ENCODE measurements around the gene TMEM97.

TMEM97 gene

DNA sequence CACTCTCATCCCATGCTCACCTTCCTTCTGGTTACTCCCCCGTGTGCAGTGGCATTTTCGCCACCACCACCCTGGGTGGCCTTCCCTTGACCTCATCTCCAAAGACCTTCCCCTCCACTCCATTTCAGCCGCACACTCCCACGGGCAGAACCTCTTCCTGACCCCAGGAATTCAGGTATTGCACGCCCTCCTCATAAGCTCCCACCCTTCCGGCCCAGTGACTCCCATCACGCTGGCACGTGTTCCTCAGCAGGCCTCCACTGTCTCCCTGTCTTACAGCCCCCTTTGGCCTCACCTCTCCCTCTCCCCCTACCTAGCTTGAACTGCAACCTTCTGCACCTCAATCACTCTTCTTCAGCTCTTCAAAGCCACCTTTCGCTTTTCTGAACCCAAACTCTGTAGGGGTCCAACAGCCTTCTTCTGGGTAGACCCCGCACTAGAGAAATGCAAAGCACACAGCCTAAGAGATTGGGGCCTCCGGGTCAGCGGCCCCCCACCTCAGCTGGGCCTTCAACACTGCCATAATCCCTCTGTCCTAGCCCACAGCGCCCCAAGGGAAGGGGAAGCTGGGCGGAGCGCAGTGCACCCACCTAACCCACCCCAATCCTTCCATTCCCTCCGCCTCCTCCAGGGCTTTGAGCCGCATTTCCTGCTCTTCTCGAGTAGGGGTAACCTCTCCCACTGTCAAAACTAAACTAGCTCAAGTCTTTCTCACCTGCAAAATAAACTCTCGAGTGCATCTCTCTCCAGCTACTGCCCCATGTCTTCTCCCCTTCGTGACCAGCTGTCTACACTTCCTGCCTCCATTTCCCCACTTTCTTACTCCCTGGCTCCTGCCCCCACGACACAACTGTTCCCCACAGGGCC, 1.7 kb upstream of the TMEM97 start:
- DNase-seq (ENCODE audit: low spot score), result no peak

DNA sequence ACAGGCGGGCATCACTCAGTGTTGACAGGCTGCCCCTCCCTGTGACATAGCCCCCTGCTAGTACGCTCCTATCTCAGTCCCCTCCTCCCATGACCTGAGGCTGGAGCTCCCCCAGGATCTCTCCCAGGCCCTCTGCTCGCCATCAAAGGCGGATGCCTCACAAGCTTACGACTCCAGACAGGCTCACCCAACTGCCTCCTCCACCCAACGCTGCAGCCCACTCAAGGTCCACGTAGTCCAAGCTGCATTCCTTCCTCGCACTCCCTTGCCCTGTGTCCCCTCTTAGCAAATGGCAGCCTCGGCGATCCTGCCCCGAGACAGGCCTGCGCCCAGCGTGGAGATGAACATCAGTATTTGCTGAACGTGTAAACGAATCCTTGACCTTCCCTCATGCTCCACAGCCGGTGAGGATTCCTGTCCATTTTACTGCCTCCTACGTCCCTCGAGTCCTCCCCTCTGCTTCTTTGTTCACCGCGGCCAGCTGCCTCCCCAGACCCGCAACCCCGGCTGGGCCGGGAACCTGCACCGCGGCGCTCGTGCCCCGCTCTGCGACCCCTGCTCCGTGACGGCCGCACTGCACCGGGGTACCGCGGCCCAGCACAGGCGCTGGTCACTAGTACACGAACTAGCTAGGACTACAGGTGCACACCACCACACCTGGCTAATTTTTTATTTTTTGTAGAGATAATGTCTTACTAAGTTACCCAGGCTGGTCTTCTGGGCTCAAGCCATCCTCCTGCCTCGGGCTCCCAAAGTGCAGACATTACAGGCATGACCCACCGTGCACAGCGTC, 838 bp upstream of the TMEM97 start:
- DNase-seq (ENCODE audit: low spot score), result no peak

DNA sequence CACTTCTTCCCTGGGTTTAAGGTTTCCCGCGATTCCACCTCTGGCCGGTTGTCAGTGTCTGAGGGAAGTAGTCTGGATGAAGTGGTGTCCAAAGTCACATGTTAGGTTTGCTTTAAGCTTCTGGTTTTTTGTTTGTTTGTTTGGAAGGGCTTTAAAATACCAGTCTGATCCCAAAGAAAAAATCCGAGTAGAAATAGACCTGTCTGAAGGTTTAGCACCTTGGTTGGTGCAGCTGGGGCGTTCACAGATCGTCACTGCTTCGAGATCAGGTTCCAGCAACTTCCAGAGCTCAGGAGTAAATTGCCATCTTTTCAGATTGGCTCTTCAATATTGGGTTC, 567 bp downstream of the TMEM97 start:
- no peak for DNase-seq (ENCODE audit: low spot score)

DNA sequence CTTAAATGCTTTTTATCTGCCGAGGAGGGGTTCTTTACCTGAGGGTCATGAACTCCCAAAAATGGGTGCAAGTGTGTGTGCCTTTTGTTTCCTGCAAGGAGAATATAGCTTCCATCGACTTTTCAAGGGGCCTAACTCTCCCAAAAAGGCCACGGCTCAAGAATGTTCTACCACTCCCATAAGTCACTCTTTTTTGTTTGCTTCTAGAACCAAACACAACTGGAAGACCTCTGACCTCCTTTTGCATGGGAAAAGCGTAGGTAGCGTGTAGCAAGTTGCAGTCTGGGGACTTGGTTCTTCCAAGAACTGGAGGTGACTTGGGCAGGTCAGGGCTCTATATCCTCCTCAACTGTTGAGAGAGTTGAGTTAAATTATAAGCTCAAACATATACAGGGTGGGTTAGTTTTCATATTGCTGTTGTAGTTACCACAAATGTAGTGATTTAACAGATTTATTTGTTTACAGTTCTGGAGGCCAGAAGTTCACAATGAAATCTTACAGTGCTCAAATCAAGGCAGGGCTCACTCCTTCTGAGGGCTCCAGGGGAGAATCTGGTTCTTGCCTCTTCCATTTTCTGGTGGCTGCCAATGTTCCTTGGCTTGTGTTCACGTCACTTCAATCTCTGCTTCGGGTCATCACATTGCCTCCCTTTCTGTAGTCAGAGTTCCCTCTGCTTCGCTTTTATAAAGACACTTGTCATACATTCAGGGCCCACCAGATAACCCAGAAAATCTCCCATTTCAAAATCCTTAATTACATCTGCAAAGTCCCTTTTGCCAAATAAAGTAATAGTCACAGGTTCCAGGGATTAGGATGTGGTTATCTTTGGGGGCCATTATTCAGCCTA, 1.4 kb downstream of the TMEM97 start:
- no peak for DNase-seq (ENCODE audit: low spot score)

DNA sequence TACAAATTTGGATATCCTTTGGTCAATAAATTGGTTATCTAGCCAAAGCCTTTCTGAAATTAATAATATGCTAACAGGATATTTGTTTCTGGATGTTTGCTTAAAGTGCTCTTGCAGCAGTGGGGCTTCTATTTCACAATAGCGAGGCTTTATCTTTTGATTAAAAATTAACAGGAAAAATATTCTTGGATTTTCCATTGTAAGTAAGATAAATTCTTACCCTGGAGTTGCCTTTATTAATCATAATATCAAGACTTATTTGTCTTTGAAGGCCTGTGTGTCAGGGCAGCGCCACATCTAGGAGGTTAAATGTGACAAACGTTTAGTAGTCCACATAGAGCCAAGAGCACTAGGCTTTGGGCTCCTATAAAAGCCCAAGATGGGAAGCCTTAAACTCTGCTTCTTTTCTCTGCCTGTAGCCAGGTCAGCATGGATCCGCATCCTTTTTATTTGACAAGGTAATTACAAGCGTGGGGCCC, 5.3 kb downstream of the TMEM97 start:
- no peak for DNase-seq (ENCODE audit: low spot score)

DNA sequence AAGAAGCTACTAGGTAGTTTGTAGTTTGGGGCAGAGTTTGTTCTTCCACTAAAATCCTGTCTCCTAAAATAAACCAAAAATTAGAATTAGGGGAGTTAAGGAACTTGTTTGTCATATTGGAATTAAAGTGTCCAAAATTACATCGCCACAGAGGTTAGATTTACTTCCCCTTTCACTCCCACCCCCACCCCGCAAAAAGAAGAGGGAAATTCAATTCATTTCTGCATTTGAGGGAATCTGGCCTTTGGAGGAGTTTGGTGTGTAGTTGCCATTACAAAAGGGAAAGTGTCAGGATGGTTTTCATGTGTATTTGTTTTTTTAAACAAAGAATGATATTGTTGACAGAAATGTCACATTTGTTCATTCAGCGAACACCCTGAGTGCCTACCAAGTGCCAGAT, 5.8 kb downstream of the TMEM97 start:
- DNase-seq (ENCODE audit: low spot score), result no peak

DNA sequence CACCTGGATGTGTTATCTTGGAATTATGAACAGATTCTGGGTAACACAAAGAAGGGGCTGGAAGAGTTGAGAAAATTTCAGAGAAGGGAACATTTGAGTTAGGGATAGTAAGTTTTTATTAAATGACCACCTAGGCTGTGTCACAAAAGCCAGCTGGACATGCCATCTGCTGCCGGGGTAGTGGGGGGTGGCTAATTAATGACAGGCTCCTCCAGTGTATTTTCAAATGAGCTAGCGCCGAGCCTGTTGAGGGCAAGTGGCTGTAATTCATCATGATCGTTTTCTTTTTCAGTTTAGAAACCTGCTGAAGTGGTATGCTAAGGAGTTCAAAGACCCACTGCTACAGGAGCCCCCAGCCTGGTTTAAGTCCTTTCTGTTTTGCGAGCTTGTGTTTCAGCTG, 6.2 kb downstream of the TMEM97 start:
- DNase-seq (ENCODE audit: low spot score), result no peak

DNA sequence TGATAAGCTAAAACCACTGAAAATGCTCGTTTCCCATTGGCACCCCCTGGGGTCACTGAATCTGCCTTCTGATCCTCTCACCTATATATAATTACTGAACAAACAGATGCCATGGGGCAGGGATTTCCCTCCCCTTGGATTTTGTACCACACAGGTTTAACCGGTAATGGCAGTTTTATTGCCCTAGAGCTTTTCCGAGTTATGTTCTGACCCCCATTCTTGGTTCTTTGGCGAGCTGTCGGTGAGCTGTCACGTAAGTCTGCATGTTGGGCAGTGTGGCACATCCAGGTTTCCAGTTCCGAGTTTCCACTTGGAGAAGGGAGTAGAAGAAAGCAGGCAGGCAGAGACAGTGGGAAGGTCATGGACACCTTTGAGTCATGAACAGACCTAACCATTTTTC, 7.1 kb downstream of the TMEM97 start:
- DNase-seq (ENCODE audit: low spot score), result no peak

DNA sequence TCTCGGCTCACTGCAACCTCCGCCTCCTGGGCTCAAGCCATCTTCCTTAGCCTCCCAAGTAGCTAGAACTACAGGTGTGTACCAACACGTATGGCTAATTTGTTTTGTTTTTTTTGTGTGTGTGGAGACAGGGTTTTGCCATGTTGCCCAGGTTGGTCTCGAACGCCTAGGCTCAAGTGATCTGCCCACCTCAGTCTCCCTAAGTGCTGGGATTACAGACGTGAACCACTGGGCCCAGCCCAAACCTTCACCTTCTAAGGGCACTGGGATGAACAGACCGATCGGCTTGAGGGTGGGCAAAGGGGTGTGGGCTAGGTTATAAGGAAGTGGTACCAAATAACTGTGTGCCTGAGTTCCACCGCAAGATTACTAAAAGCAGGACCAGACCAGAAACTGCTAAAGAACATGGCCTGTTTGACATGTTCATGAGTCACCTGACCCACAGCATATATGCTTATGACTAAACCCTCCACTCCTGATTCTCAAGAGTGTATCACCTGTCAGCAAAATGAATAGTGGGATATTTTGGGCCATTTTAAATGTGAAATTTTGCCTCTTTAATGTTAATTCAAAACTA, 8.1 kb downstream of the TMEM97 start:
- DNase-seq (ENCODE audit: low spot score), result no peak

DNA sequence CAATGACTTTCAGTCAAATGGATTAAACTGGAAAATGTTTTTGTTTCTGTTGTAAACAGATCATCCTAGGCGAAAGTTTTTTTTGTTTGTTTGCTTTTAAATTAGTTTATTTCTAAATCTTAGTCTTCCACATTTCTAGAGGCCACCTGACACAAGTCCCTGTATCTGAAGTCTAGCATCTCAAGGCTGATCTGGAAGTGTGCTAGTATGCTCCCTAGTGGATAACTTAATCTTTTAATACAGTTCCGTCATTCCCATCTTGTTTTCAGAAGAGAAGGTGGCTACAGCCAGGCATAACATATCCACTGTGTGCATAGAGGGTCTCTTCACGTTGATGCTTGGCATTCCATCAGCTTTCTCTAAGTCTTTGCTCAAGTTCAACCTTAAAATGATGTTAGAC, 8.7 kb downstream of the TMEM97 start:
- no peak for DNase-seq (ENCODE audit: low spot score)

DNA sequence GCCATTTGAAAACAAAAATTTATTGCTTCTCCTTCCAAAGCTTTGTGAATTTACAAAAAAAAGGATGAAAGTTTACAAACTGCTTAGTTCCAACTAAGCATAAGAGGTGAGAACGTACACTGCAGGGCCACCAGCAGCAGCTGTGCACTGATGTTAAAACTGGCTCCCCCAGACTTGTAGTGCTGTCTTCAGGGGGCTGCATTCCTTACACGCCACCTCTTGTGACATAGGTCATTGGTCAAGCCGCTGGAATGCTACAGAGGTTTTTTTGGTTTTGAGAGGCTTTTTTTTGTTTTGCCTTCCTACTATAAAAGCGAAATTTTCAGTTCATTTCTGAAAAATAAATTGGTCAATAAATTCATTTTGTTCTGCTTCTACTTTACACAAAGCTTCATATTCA, 9.3 kb downstream of the TMEM97 start:
- DNase-seq (ENCODE audit: low spot score), result no peak

DNA sequence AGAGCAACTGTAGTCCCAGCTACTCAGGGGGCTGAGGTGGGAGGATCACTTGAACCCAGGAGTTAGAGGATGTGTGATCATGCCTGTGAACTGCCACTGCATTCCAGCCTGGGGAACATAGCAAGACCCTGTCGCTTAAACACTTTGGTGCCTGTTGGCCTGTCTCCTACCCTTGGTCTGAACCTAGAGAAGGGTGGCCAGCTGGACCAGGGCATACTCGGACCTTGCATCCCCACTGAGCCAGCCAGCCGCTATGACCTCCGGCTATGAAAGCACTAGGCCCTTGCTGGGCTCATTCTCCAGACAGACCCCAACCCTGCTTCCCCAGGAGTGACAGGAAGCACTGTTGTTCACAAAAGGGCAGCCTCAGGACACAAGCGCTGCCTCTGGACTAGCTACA, 11.7 kb downstream of the TMEM97 start:
- DNase-seq (ENCODE audit: low spot score), result no peak

DNA sequence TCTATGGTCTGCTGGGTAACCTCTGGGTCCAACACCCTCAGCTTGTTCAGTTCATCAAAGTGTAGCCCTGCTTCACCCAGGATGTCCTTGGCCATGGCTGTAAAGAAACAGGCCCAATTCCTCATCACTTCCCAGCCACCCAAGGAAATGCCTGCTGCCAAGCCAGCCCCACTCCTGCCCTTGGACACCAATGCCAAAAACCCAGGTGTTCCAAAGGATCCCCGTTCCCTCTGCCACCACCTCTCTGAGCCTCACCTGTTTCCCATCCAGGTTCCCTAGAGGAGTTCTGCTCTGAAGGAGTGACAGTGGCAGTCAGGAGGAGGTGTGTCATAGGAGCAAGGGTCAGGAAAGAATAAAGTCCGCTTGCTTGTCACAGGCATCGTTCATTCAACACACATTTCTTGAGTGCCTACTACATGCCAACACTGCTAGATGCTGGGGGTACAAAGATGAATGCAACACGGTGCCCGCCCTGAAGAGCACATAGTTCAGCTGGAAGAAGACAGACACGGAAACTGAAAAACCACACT, 13.0 kb downstream of the TMEM97 start:
- no peak for DNase-seq (ENCODE audit: low spot score)

DNA sequence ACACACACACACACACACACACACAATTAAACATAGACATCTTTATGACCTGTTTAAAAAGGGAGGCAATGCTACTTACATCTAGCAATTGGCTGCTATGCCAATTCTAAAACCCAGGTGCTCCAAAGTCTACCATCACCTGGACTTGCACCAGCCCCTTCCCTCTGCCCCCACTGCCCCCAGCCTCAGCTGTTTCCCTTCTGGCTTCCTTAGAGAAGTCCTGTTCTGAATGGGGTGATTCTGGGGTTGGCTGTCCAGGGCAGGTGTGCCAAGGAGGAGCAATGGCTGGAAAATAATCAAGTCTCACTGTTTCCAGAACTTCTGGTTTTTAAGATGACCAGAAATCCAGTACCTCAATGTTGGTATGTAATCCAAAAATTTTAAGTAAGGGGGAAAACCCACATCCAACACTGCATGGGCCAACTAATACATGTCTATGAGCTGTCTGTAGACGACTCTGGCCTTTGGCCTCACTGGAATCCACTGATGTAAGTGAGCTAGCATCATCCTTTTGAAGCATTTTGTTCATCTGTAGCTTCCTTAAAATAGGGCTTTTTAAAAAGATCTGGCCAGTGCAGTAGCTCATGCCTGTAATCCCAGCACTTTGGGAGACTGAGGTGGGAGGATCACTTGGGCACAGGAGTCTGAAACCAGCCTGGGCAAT, 14.2 kb downstream of the TMEM97 start:
- DNase-seq (ENCODE audit: low spot score), result no peak

DNA sequence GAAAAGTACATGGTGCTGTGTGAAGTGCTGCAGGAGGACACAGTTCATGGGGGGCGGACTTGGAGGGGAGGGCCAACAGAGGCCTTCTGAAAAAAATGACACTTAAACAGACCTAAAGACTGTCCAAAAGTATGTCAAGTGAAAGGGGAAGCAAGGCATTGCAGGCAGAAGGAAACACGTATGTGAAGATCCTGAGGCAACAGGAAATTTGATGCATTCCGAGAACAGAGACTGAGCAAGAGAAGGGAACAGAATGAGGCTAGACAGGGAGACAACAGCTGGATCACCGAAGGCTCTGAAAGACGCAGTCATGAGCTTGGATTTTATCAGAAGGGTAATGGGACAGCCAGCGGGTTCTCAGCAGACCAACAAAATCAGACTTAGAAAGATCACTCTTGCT, 15.2 kb downstream of the TMEM97 start:
- DNase-seq (ENCODE audit: low spot score), result no peak

DNA sequence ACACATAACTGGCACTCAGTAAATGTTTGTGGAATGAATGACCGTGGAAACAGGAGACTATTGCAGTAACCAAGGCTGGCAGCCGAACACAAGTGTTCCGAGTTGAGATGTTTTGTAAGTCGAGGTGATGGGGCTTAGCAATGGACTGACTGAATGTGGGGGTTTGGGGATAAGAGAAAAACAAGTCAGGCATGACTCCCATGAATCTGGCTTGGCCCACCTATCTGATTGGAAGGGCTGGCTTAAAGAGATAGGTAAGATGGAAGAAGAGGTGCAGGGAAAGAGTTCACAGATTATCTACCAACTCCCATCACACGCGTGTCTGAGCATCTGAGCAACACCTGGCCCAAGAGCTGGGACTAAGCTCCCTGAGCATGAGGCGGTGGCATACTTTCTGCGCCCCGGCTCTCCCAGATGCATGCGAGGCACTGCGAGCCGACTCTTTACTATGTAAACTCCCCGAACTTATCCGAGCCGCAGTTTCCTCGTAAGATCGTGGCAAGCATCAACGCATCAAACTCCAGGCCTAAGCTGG, 15.7 kb downstream of the TMEM97 start:
- DNase-seq (ENCODE audit: low spot score), result no peak

DNA sequence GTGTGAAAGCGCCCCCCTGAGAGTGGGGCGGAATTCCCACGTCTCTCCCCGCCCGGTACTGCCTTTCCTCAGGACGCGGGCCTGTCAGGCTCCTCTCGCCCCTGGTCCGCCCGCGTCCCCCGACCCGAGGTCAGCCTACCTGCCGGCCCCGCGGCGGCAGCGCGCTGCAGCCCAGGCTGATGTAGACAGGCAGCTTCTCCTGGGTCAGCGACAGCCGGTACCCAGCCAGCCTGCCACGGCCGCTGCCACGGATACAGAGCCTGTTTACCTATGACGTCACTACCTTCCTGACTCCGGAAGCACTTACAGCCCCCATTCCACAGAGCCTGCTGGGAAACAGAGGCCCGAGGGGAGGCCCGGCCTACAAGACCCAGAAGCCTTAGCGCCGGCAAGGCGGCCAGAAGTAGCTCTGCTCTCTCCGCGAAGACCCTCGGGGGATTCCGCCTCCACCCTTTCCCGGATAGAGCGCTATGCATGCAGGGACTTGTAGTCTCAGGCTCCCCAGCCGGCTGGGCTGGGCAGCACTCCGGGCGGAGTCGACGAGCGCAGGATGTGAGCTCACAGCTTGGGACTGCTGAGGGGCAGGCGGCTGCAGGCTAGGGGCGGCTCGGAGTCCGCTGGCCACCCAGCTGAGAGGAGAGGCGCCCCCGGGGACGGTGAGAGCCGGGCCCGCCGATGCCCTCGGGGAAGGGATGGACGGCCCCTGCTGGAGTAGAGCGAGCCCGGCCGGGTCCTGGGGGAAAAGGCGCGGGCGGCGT, 16.4 kb downstream of the TMEM97 start, which contains the start of the genes IFT20 and TNFAIP1:
TSS of gene IFT20 (minus strand) at position 272 of the 758 bp plus-strand sequence. CDS start 3,487 bp downstream, outside the sequence.
TSS of gene TNFAIP1 (plus strand) at position 561 of the 758 bp plus-strand sequence. CDS start 3,761 bp downstream, outside the sequence.
- peak; percentile 99 for DNase-seq (ENCODE audit: low spot score)

DNA sequence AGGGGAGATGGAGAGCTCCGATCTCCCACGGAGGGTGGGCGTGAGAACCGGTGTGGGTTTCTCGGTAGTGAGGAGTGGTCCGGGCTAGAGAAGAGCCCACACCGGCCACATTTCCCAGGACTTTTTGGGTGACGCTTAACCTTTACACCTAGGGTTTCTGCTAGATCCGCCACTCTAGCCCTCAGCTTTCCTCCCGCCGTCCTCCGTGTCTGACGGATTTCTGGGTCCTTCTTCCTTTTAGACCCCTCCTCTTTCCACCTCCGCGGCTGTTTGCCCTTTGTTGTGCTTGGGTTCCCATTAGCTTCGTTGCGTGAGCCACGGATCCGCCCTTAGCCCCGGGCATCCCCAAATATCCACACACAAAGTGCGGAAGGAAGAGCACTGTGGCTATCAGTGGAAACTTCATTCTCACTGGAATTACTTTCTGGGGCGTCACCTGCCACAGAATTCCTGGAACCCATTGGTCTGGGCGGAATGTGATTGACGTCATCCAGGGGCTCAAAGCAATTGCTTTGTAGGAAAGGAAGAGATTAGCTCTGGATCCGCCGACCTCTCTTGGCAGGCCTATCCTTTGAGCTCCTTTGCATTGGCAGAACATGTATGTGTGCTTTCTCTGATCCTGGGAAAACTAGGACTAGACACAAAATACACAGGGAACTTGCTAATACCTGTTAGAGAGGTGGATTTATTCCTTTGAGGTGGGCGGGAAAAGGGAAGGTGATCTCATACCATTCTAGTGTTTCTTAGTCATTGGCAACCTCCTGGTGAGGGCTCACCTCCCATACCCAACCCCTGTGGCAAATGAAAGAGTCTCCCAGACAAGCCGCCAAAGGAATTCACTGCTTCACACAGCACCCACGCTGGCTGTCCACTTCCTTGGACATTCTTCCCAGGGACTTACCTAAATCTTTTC, 17.2 kb downstream of the TMEM97 start:
- peak; percentile 91 for DNase-seq (ENCODE audit: low spot score)

Measured in SW480 (cell line).